ENCODE results near the gene MTURN. TPM values are rescaled to one million over a fixed set of nuclear protein-coding genes. Genes with fewer than 3 reads are reported as not detected.

Gene MTURN
- total and polyA plus RNA-seq, 10 of the 15 experiments (the other 5 are each of a cell fraction or from before 2014, with no cell fraction given), result 0.52 to 5.0 (median 3.3) TPM

GRCh38 chr7:30177965-30178364 lies 43.2 kb downstream of the MTURN start:
- ChIA-PET SMC1A (ENCODE audit: uncharacterized antibody, unreplicated experiment) (interaction anchor here (0.6 to 11.2 kb wide), 21 partner anchors 8 to 599 kb away, joined by 3 to 87 read pairs (median 7); no protein-coding TSS in a partner anchor), RAD21 (ENCODE audit: unreplicated experiment) (interaction anchor here (0.8 to 7.5 kb wide), 16 partner anchors 7 to 153 kb away, joined by 3 to 75 read pairs (median 4); no protein-coding TSS in a partner anchor), CTCF (interaction anchor here (0.6 to 10.4 kb wide), 15 partner anchors 10 to 271 kb away, joined by 3 to 78 read pairs (median 6); no protein-coding TSS in a partner anchor), POLR2A (interaction anchor here (0.8 to 1.8 kb wide), 6 partner anchors 11 to 145 kb away, joined by 3 to 12 read pairs (median 4); no protein-coding TSS in a partner anchor)
- no peak for DNase-seq (ENCODE audit: low read depth, low spot score)
- no peak for ATAC-seq
- H3K9me3 ChIP-seq (replicated peaks; ENCODE audit: control insufficient read depth, insufficient read depth, low read length), result no peaks in the 10 kb centered on the region
- no peak overlapping the region for H3K27ac ChIP-seq (ENCODE audit: control insufficient read depth, insufficient read depth)
- in situ Hi-C loops (cut with MboI) (no loop called here), intact Hi-C loops (cut with micrococcal nuclease; ENCODE audit: unreplicated experiment) (loop anchor here (5.0 kb wide), 2 partner anchors 34 to 269 kb away; no protein-coding TSS in a partner anchor)
- H3K79me2 ChIP-seq (ENCODE audit: control insufficient read depth, insufficient read depth, low read length), result no peaks in the 10 kb centered on the region
- WGBS (ENCODE audit: insufficient coverage, insufficient replicate concordance, low lambda C conversion rate, missing lambda C conversion rate), result 56% methylated on average over 3 of the region's 3 CpGs
- no peak overlapping the region for H3K9ac ChIP-seq (ENCODE audit: control insufficient read depth, insufficient read depth, low read length)
- H2AFZ ChIP-seq (ENCODE audit: control insufficient read depth, low read depth, low read length), result no peak overlapping the region
- FAIRE-seq, result no peak
- no peaks in the 10 kb centered on the region for H3K36me3 ChIP-seq (ENCODE audit: control insufficient read depth in 2 of 2, insufficient read depth in 2 of 2, low read length in 1 of 2)
- TF ChIP-seq, protein P1, sequence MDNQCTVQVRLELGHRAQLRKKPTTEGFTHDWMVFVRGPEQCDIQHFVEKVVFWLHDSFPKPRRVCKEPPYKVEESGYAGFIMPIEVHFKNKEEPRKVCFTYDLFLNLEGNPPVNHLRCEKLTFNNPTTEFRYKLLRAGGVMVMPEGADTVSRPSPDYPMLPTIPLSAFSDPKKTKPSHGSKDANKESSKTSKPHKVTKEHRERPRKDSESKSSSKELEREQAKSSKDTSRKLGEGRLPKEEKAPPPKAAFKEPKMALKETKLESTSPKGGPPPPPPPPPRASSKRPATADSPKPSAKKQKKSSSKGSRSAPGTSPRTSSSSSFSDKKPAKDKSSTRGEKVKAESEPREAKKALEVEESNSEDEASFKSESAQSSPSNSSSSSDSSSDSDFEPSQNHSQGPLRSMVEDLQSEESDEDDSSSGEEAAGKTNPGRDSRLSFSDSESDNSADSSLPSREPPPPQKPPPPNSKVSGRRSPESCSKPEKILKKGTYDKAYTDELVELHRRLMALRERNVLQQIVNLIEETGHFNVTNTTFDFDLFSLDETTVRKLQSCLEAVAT (IDR thresholded peaks at IDR 0.05), result peak; percentile 34; the same call in 1 of the 2 replicates
- no peak for TF ChIP-seq NFYA (IDR thresholded peaks at IDR 0.05; ENCODE audit: borderline replicate concordance, low read depth, low read length)
- peak overlapping the region; percentile 23; the same call in 1 of the 2 replicates for H3K4me2 ChIP-seq (ENCODE audit: control insufficient read depth, insufficient read depth)
- H4K20me1 ChIP-seq (ENCODE audit: control insufficient read depth, insufficient read depth), result no peaks in the 10 kb centered on the region
- BruUV-seq (replicated peaks), result no TSS peak
- no peak overlapping the region for H3K4me3 ChIP-seq
- no peaks in the 10 kb centered on the region for H3K27me3 ChIP-seq (replicated peaks in 1 of 2; ENCODE audit: control insufficient read depth in 2 of 2, insufficient read depth in 2 of 2, low read length in 1 of 2)
- H3K4me1 ChIP-seq (ENCODE audit: control insufficient read depth, insufficient read depth, low read length), result peaks cover 25% of the 10 kb centered on the region

Data from GM12878 (cell line).